CD4-positive, alpha-beta T cell treated with Interleukin-6 for 4 hours (primary cell): Measurements from ENCODE around the gene BNIP3.
"Not testable (repeated sequence)": the region's sequence is repeated elsewhere in the genome, so short reads cannot be mapped to it uniquely, and the experiment has no call there.

Experiments
- DNase-seq: peaks from one replicate; pipeline ENCODE4 v3.0.0-alpha.2; 2020; ENCODE audit warnings: mixed read lengths

The BNIP3 gene

GRCh38 chr10:132001238-132001972 lies 19.7 kb upstream of the BNIP3 start:
- no peak for DNase-seq

- DNase-seq = no peak
Measured at GRCh38 chr10:131998845-131999681, 17.3 kb upstream of the BNIP3 start.

GRCh38 chr10:131998050-131998844 lies 16.5 kb upstream of the BNIP3 start:
- DNase-seq = no peak

- DNase-seq = no peak
Measured at GRCh38 chr10:131997366-131998049, 15.8 kb upstream of the BNIP3 start.

GRCh38 chr10:131996466-131997365 lies 15.0 kb upstream of the BNIP3 start:
- DNase-seq = no peak

GRCh38 chr10:131994435-131994834 lies 12.7 kb upstream of the BNIP3 start:
- DNase-seq = no peak

GRCh38 chr10:131993275-131993674 lies 11.6 kb upstream of the BNIP3 start:
- no peak for DNase-seq

- DNase-seq = no peak
Measured at GRCh38 chr10:131991726-131992125, 10.0 kb upstream of the BNIP3 start.

- DNase-seq = not testable (repeated sequence)
Measured at GRCh38 chr10:131987786-131988185, 6.1 kb upstream of the BNIP3 start.

- not testable (repeated sequence) for DNase-seq
Measured at GRCh38 chr10:131987301-131987700, 5.6 kb upstream of the BNIP3 start.

GRCh38 chr10:131986851-131987250 lies 5.1 kb upstream of the BNIP3 start:
- not testable (repeated sequence) for DNase-seq

GRCh38 chr10:131983780-131984179 lies 2.1 kb upstream of the BNIP3 start:
- DNase-seq = no peak

- DNase-seq = no peak
Measured at GRCh38 chr10:131982796-131983195, 1.1 kb upstream of the BNIP3 start.

- peak; percentile 19 for DNase-seq
Measured at GRCh38 chr10:131982185-131982756, 548 bp upstream of the BNIP3 start.

- no peak for DNase-seq
Measured at GRCh38 chr10:131980761-131981428, 828 bp downstream of the BNIP3 start.

GRCh38 chr10:131980321-131980720 lies 1.4 kb downstream of the BNIP3 start:
- no peak for DNase-seq

GRCh38 chr10:131979821-131980270 lies 1.9 kb downstream of the BNIP3 start:
- DNase-seq = no peak

GRCh38 chr10:131979336-131979735 lies 2.4 kb downstream of the BNIP3 start:
- DNase-seq = no peak

- no peak for DNase-seq
Measured at GRCh38 chr10:131978851-131979250, 2.9 kb downstream of the BNIP3 start.

GRCh38 chr10:131978366-131978765 lies 3.4 kb downstream of the BNIP3 start:
- no peak for DNase-seq
